22Rv1 (cell line): ENCODE data around the gene RAG1.

Experiments used
- ZFX ChIP-seq: fragments of 450-650 bp; IDR thresholded peaks from 2 replicates; pipeline ENCODE4 v1.6.1; 2017; ENCODE audit warnings: antibody characterized with exemption, borderline replicate concordance
- TF ChIP-seq, protein P1 (sequence below): fragments of 450-650 bp; IDR thresholded peaks from 2 replicates; pipeline ENCODE4 v1.5.1; 2017; ENCODE audit warnings: mild to moderate bottlenecking

DNA sequence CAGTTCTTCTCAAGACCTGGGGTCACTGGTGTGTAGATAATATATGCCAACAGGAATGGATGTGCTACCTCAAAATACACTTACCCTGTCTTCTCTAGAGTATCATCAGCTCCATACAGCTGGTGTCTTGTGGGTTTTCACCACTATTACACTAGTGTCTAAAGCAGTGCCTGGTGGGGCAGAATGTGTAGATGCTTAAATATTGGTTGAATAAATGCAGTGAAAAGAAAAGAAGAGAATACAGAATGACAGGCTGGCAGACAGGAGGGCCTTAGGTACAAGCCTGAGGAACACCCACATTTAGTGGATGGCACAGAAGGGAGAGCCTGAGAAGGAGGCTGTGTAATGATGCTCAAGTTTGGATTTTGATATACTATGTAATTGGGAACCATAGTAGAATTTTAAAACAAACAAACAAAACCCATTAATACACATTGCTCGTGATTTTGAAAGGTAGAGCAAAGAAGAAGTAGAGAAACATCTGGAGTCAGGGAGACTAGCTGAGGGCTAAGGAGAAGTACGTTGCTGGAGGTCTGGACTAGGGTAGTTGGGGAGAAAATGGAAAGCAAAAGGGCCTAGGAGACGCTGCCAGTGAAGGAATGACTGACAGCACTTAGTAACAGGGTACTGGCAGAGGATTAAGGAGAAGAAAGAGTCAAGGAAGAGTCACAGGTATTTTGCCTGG, 50.7 kb downstream of the RAG1 start:
- TF ChIP-seq, protein P1, sequence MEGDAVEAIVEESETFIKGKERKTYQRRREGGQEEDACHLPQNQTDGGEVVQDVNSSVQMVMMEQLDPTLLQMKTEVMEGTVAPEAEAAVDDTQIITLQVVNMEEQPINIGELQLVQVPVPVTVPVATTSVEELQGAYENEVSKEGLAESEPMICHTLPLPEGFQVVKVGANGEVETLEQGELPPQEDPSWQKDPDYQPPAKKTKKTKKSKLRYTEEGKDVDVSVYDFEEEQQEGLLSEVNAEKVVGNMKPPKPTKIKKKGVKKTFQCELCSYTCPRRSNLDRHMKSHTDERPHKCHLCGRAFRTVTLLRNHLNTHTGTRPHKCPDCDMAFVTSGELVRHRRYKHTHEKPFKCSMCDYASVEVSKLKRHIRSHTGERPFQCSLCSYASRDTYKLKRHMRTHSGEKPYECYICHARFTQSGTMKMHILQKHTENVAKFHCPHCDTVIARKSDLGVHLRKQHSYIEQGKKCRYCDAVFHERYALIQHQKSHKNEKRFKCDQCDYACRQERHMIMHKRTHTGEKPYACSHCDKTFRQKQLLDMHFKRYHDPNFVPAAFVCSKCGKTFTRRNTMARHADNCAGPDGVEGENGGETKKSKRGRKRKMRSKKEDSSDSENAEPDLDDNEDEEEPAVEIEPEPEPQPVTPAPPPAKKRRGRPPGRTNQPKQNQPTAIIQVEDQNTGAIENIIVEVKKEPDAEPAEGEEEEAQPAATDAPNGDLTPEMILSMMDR: no peak
- TF ChIP-seq ZFX: no peak
